DOHH2 (cell line): ENCODE measurements around the gene CTIF.

Experiments
- H3F3A ChIP-seq: fragments of 200-600 bp; sonication (generic), shearing (Covaris generic); 2 replicates; pipeline ENCODE4 v1.6.0; 2016; ENCODE audit warnings: antibody characterized with exemption, mild to moderate bottlenecking; ENCODE audit not compliant: control insufficient read depth, insufficient read depth
- H3K27ac ChIP-seq: fragments of 200-600 bp; sonication (generic); 2 replicates; pipeline ENCODE4 v1.5.1; 2014; ENCODE audit warnings: low read depth, mild to moderate bottlenecking, low read length, moderate library complexity
- H3K27me3 ChIP-seq: fragments of 200-600 bp; sonication (generic); 2 replicates; pipeline ENCODE4 v1.6.1; 2014; ENCODE audit warnings: mild to moderate bottlenecking, low read length, mixed read lengths; ENCODE audit not compliant: control insufficient read depth
- H3K36me3 ChIP-seq: fragments of 200-600 bp; sonication (generic); 2 replicates; pipeline ENCODE4 v1.6.1; 2014; ENCODE audit warnings: mild to moderate bottlenecking, low read length, moderate library complexity, mixed read lengths; ENCODE audit not compliant: control insufficient read depth
- H3K4me1 ChIP-seq: fragments of 200-600 bp; sonication (generic); 2 replicates; pipeline ENCODE4 v1.6.1; 2014; ENCODE audit warnings: mild to moderate bottlenecking, low read length, mixed read lengths; ENCODE audit not compliant: control insufficient read depth
- H3K4me2 ChIP-seq: fragments of 200-600 bp; sonication (generic); 2 replicates; pipeline ENCODE4 v1.6.0; 2014; ENCODE audit warnings: mild to moderate bottlenecking, low read length, moderate library complexity
- H3K4me3 ChIP-seq: fragments of 200-600 bp; sonication (generic); 2 replicates; pipeline ENCODE4 v1.5.1; 2014; ENCODE audit warnings: mild to moderate bottlenecking, low read length, mixed read lengths
- H3K79me2 ChIP-seq: fragments of 200-600 bp; sonication (generic); 2 replicates; pipeline ENCODE4 v1.6.1; 2014; ENCODE audit warnings: mild to moderate bottlenecking, low read length, mixed read lengths; ENCODE audit not compliant: control insufficient read depth
- H3K9me2 ChIP-seq: fragments of 200-600 bp; sonication (generic); replicated peaks from 2 replicates; pipeline ENCODE4 v1.6.1; 2014; ENCODE audit warnings: mild to moderate bottlenecking, low read length, mixed read lengths; ENCODE audit not compliant: control insufficient read depth
- H3K9me3 ChIP-seq: fragments of 200-600 bp; sonication (generic); 2 replicates; pipeline ENCODE4 v1.6.1; 2014; ENCODE audit warnings: antibody characterized with exemption, low read length, mixed read lengths; ENCODE audit not compliant: control insufficient read depth, insufficient read depth
- H4K20me1 ChIP-seq: fragments of 200-600 bp; sonication (generic); 2 replicates; pipeline ENCODE4 v1.6.0; 2014; ENCODE audit warnings: low read depth, mild to moderate bottlenecking, antibody characterized with exemption, low read length, moderate library complexity; ENCODE audit not compliant: control insufficient read depth, insufficient read depth
- EZH2phosphoT487 ChIP-seq: fragments of 200-600 bp; sonication (generic); IDR thresholded peaks from 2 replicates; pipeline ENCODE4 v1.6.1; 2017; ENCODE audit warnings: borderline replicate concordance, mild to moderate bottlenecking, antibody characterized with exemption, low read length, moderate library complexity, mixed read lengths
- TF ChIP-seq, protein P1 (sequence below): fragments of 200-600 bp; sonication (generic); IDR thresholded peaks from one replicate; pipeline ENCODE4 v1.5.1; 2014; ENCODE audit warnings: antibody characterized with exemption, mild to moderate bottlenecking, low read depth, low read length; ENCODE audit not compliant: poor library complexity, severe bottlenecking

Gene CTIF

DNA sequence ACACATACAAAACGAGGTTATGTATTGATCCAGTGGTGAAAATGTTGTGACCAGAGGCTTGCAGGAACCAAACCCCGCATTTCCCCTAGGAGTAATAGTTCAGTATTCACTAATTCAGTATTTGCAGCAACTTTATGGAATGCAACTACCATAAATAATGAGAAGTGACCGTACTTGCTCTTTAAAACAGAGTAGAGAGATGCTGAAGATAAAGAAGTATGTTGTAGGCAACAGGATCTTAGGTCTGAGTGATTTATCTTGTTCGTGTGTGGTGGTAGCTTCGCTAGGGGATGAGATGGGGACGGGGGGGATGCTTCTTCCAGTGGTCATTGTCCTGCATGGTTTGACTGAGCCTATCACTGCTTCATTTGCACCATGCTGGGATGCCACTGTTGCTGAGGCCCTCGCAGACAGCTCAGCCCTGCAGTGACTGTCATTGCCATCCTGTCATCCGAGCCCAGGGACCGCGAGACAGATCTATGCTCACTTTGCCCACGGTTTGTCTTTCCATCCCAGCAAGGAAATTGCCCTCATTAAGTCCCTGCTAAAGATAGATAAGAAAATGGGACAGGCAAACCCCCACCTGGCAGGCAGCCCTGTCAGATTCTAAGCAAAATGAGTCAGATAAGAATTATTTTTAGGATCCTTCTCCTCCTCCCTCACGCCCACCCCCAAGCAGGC is 181.3 kb downstream of the CTIF start:
- no peaks in the 10 kb centered on the region for H3K79me2 ChIP-seq
- H3K27ac ChIP-seq, result no peak overlapping the region
- no peaks in the 10 kb centered on the region for H3K4me1 ChIP-seq
- no peaks in the 10 kb centered on the region for H3F3A ChIP-seq
- no peaks in the 10 kb centered on the region for H3K36me3 ChIP-seq
- no peaks in the 10 kb centered on the region for H3K27me3 ChIP-seq
- no peaks in the 10 kb centered on the region for H3K9me2 ChIP-seq
- H4K20me1 ChIP-seq, result no peaks in the 10 kb centered on the region
- H3K4me3 ChIP-seq, result no peak overlapping the region
- H3K9me3 ChIP-seq, result no peaks in the 10 kb centered on the region
- no peak for TF ChIP-seq EZH2phosphoT487
- TF ChIP-seq, protein P1, sequence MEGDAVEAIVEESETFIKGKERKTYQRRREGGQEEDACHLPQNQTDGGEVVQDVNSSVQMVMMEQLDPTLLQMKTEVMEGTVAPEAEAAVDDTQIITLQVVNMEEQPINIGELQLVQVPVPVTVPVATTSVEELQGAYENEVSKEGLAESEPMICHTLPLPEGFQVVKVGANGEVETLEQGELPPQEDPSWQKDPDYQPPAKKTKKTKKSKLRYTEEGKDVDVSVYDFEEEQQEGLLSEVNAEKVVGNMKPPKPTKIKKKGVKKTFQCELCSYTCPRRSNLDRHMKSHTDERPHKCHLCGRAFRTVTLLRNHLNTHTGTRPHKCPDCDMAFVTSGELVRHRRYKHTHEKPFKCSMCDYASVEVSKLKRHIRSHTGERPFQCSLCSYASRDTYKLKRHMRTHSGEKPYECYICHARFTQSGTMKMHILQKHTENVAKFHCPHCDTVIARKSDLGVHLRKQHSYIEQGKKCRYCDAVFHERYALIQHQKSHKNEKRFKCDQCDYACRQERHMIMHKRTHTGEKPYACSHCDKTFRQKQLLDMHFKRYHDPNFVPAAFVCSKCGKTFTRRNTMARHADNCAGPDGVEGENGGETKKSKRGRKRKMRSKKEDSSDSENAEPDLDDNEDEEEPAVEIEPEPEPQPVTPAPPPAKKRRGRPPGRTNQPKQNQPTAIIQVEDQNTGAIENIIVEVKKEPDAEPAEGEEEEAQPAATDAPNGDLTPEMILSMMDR, result no peak
- no peak overlapping the region for H3K4me2 ChIP-seq

DNA sequence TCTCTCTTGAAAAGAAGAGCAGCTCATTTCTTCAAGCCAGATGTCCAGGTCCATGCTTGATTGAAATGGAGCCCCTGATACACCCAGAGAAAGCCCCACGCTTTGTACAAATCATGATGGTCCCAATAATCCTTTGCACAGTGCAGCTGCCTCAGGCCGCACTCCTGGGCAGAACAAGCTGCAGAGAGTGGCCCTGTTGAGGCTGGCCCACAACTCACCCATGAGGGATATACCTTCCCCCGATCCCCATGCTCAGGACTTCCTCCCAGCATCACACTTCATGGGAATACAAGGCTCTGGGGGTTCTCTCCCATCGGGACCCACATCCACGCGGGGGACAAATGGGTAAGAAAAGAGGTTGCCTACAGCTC is 181.8 kb downstream of the CTIF start:
- no peaks in the 10 kb centered on the region for H3K9me2 ChIP-seq
- no peak overlapping the region for H3K4me3 ChIP-seq
- H3F3A ChIP-seq, result no peaks in the 10 kb centered on the region
- TF ChIP-seq, protein P1, result no peak
- TF ChIP-seq EZH2phosphoT487, result no peak
- H3K9me3 ChIP-seq, result no peaks in the 10 kb centered on the region
- H3K4me1 ChIP-seq, result no peaks in the 10 kb centered on the region
- H3K36me3 ChIP-seq, result no peaks in the 10 kb centered on the region
- no peaks in the 10 kb centered on the region for H3K27me3 ChIP-seq
- no peaks in the 10 kb centered on the region for H4K20me1 ChIP-seq
- H3K4me2 ChIP-seq, result no peak overlapping the region
- H3K79me2 ChIP-seq, result no peaks in the 10 kb centered on the region
- H3K27ac ChIP-seq, result no peak overlapping the region

DNA sequence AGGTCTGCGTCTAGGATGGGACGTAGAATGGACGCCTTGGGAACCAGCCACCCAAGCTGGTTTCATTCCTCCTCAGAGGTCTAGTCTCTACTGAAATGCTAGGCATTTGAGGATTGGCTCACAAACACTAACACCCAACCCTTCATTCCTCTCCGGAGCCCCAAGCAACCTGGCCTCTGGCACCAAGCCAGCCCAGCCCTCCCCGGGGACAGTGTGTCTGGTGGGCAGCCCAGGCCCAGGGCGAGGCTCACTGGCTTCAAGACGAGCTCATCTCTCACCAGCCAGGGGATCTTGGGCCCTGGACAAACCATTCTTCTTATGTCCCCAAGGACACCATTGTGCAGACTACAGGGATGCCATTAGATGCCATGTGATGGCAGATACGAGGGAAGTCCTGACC is 182.5 kb downstream of the CTIF start:
- Histone ChIP-seq H3K9me2 (no peaks in the 10 kb centered on the region), H3K4me2 (no peak overlapping the region), H3K27ac (no peak overlapping the region), H4K20me1 (no peaks in the 10 kb centered on the region), H3K4me3 (no peak overlapping the region), H3K36me3 (no peaks in the 10 kb centered on the region), H3K79me2 (no peaks in the 10 kb centered on the region), H3K27me3 (no peaks in the 10 kb centered on the region), H3F3A (no peaks in the 10 kb centered on the region), H3K4me1 (no peaks in the 10 kb centered on the region), H3K9me3 (no peaks in the 10 kb centered on the region)
- TF ChIP-seq, protein P1, result no peak
- TF ChIP-seq EZH2phosphoT487, result no peak
